H7 (cell line): ENCODE data around the gene PARN. TPM values are rescaled to one million over a fixed set of nuclear protein-coding genes. Genes with fewer than 3 reads are reported as not detected.
"Not testable (repeated sequence)": the region's sequence is repeated elsewhere in the genome, so short reads cannot be mapped to it uniquely, and the experiment has no call there.

Experiments used
- DNase-seq: peaks from one replicate; pipeline ENCODE4 v3.0.0; 2012
- H3K27me3 ChIP-seq: 2 replicates; pipeline ENCODE4 v1.6.0; 2011; ENCODE audit warnings: mild to moderate bottlenecking, low read length; ENCODE audit not compliant: control insufficient read depth, insufficient read depth
- H3K36me3 ChIP-seq: replicated peaks from 2 replicates; pipeline ENCODE4 v1.5.1; 2011; ENCODE audit warnings: low read length; ENCODE audit not compliant: control insufficient read depth, insufficient read depth
- H3K4me3 ChIP-seq: 2 replicates; pipeline ENCODE4 v1.5.1; 2011; ENCODE audit warnings: low read depth, mild to moderate bottlenecking, control low read depth, low read length, moderate library complexity; ENCODE audit not compliant: insufficient read depth
- total RNA-seq: library from RNA; depleted of rRNA; stranded (reverse); fragments of >200 nt; shearing (Covaris generic); gene quantifications from 2 replicates; pipeline ENCODE4 v1.2.3, GENCODE V29; 2014

PARN gene
- total RNA-seq, 1 experiment from 2014 or later = 33.2 TPM

DNA sequence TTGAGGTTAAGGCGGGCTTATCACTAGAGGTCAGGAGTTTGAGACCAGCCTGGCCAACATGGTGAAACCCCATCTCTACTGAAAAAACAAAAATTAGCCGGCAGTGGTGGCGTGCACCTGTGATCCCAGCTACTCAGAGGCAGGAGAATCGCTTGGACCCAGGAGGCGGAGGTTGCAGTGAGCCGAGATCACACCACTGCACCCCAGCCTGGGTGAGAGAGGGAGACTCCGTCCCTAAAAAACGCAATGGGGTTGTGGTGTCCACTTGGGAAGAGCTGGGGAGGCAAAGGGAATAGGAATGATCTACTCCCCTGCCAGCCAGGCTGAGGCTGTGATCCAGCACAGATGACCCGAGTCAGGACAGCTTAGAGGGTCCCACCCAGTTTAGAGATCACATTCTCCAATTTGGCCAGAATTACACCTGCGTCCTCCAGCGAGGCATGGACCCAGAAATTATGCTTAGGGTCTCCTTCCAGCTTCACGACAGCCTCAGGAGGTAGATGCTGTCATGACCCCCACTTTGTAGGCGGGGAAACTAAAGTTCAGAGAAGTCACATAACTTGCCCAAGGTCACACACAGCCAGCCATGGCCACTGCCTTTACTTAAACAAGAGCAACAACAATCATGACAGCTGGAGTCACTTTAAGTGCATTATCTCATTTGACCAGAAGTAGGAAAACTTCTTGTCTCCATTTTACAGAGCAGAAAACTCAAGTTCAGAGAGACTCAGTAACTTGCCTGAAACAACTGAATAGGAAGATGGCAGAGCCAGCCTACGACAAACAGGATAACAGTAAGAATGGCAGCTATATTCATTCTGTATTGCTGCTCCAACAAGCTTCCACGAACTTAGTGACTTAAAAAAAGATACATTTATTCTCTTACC, 227.7 kb downstream of the PARN start:
- not testable (repeated sequence) for H3K36me3 ChIP-seq, DNase-seq, H3K27me3 ChIP-seq, H3K4me3 ChIP-seq

- not testable (repeated sequence) for DNase-seq, H3K4me3 ChIP-seq, H3K27me3 ChIP-seq, H3K36me3 ChIP-seq
Observed at GRCh38 chr16:14401711-14402061, 228.4 kb downstream of the PARN start.

- not testable (repeated sequence) for DNase-seq, H3K36me3 ChIP-seq, H3K27me3 ChIP-seq, H3K4me3 ChIP-seq
Observed at GRCh38 chr16:14400978-14401710, 228.9 kb downstream of the PARN start.

GRCh38 chr16:14400285-14400977, 229.6 kb downstream of the PARN start:
- Histone ChIP-seq H3K4me3 (no peak overlapping the region), H3K36me3 (no peaks in the 10 kb centered on the region), H3K27me3 (no peaks in the 10 kb centered on the region)
- no peak for DNase-seq

DNA sequence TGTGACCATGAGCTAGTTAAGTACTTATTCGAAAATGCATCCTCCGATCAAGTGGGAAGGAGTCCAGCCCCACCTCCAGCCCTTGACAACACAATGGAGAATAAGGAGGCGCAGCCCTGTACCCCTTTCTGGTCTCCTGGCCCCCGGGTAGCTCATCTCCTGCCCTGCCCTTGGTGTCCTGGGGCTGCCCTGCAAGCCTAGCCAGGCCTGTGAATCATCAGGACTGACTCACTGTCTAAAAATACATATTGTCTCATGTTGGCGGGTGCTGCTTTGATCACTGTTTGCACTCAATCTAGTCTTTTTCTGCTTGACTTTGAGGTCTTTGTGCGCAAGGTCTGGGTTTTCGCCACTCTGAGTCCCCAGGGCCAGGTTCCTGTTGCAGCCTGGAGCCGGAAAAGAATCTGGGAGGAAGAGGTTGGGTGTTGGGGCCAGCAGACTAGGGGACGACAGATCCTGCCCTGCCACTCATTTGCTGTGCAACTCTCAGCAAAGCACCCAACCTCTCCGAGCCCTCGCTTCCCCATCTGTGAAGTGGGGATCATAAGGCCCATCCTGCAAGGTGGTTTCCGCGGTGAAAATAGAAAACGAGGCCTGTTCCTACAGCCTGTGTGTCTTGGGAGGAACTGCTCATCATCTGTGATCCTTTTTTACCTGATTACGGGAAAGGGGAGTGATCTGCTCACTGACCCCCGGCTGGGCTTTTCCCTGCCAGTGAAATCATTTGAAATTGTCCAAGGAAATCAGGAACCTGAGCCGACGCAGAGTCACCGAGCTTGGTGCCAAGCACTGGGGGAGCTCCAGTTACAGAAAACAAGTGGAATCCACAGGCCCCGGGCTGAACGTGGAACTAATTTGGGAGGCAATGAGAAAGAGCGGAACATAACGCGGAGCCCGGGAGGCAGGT, 230.4 kb downstream of the PARN start:
- no peak for DNase-seq
- Histone ChIP-seq H3K4me3 (no peak overlapping the region), H3K27me3 (no peaks in the 10 kb centered on the region), H3K36me3 (no peaks in the 10 kb centered on the region)

DNA sequence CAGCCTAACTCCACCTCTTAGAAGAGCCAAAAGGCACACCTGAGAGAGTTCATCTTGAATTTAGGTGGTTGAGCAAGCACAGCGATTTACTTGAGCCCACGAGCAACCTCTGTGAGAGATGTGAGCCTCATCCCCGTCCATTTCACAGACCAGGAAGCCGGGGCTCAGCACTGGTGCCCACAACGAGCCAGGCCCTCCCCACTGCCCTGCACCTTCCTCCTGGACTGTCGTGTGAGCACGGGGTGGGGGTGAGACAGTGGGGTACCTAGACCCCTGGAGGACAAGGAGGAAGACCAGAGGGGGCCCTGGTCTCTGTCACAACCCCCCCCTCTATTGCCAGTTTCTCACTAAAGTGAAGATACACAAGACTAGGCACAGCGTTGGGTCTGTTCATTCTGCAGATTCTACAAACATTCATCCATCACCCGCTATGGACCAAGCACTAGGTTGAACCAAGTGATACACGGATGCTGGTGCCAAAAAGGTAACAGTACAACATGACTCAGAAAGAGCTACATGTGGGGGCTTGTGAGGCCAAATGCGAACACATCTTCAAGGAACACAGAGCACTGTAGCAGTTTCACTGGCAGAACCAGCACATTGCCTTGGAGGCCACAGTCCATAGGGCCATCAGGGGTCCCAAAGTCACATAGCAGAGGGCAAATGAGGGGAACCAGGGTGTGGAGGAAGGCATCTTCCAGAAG, 231.9 kb downstream of the PARN start:
- Histone ChIP-seq H3K4me3 (no peak overlapping the region), H3K36me3 (no peaks in the 10 kb centered on the region), H3K27me3 (no peaks in the 10 kb centered on the region)
- DNase-seq = no peak

GRCh38 chr16:14395710-14396304, 234.3 kb downstream of the PARN start:
- not testable (repeated sequence) for H3K27me3 ChIP-seq, DNase-seq, H3K4me3 ChIP-seq, H3K36me3 ChIP-seq

DNA sequence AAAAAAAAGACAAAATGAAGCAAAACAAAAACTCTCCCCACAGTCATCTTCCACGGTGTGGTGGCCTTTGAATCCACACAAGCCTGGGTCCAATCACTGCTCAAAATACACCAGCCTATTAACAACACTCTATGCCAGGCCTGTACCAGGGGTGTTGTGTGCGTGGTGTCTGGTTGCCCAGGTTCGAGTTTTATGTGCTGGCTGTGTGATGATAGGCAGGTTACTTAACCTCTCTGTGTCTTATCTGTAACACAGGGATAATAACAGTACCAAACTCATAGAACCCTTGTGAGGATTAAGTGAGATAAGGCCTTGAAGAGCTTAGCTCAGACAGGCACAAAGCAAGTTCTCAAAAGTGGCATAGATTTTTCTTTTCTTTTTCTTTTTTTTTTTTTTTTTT, 235.2 kb downstream of the PARN start:
- no peaks in the 10 kb centered on the region for H3K36me3 ChIP-seq
- no peak overlapping the region for H3K4me3 ChIP-seq
- no peaks in the 10 kb centered on the region for H3K27me3 ChIP-seq
- no peak for DNase-seq

DNA sequence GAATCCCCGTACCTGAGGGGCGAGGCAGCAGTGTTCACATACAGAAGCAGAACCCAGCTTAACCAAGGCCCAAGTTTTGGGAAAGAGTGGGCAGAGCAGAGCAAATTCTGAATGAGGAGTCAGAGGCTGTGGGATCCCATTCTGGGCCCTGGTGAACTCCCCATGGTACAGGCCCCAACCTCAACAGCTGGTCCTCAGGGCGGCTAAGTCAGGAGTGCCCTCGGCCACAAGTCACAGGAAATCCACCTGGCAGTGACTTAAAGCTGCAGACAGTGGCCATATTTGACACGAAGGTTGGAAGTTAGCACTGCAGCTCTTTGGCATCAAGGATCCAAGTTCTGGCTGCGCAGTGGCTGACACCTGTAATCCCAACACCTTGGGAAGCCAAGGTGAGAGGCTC, 237.1 kb downstream of the PARN start:
- H3K4me3 ChIP-seq = no peak overlapping the region
- no peak for DNase-seq
- H3K36me3 ChIP-seq = no peaks in the 10 kb centered on the region
- no peaks in the 10 kb centered on the region for H3K27me3 ChIP-seq

- no peaks in the 10 kb centered on the region for H3K36me3 ChIP-seq
- no peaks in the 10 kb centered on the region for H3K27me3 ChIP-seq
- H3K4me3 ChIP-seq = no peak overlapping the region
- DNase-seq = no peak
Observed at GRCh38 chr16:14389359-14389758, 240.7 kb downstream of the PARN start.

DNA sequence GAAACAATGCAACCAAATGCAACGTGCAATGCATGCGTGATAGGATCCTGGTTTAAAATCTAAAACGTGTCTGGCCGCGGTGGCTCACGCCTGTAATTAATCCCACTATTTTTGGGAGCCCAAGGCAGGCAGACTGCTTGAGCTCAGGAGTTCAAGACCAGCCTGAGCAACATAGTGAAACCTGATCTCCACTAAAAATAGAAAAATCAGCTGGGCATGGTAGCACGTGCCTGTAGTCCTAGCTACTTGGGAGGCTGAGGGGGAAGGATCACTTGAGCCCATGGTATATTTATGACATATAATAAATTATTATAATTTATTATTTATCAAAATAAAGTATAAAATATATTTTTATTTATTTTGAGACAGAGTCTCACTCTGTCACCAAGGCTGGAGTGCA, 241.8 kb downstream of the PARN start:
- Histone ChIP-seq H3K4me3 (no peak overlapping the region), H3K36me3 (no peaks in the 10 kb centered on the region), H3K27me3 (no peaks in the 10 kb centered on the region)
- no peak for DNase-seq

DNA sequence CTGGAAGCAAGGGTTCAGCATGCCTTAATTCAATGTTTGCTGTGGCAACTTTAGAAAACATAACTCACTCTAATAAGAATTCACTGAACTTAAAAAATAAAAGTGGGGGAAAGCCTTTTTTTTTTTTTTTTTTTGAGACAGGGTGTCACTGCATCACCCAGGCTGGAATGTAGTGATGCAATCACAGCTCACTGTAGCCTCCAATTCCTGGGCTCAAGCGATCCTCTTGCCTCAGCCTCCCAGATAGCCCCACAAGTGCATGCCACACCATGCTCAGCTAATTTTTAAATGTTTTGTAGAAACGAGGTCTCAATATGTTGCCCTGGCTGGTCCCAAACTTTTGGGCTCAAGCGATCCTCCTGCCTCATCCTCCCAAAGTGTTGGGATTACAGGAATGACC, 243.9 kb downstream of the PARN start:
- Histone ChIP-seq H3K36me3 (no peaks in the 10 kb centered on the region), H3K4me3 (no peak overlapping the region)

More for the DNA sequence above, 243.9 kb downstream of the PARN start:
- H3K27me3 ChIP-seq = no peaks in the 10 kb centered on the region
- no peak for DNase-seq
